ENCODE data around the gene CTNND2.

The CTNND2 gene

GRCh38 chr5:11596185-11596584 lies 308.1 kb downstream of the CTNND2 start:
- DNase-seq (ENCODE audit: low spot score): no peak

GRCh38 chr5:11595045-11595444 lies 309.2 kb downstream of the CTNND2 start:
- DNase-seq (ENCODE audit: low spot score): no peak

GRCh38 chr5:11594021-11594420 lies 310.2 kb downstream of the CTNND2 start:
- DNase-seq (ENCODE audit: low spot score): no peak

GRCh38 chr5:11590475-11590874 lies 313.8 kb downstream of the CTNND2 start:
- no peak for DNase-seq (ENCODE audit: low spot score)

- DNase-seq (ENCODE audit: low spot score): no peak
Observed at GRCh38 chr5:11588803-11589202, 315.4 kb downstream of the CTNND2 start.

- no peak for DNase-seq (ENCODE audit: low spot score)
Observed at GRCh38 chr5:11584017-11584416, 320.2 kb downstream of the CTNND2 start.

- no peak for DNase-seq (ENCODE audit: low spot score)
Observed at GRCh38 chr5:11579351-11579750, 324.9 kb downstream of the CTNND2 start.

- no peak for DNase-seq (ENCODE audit: low spot score)
Observed at GRCh38 chr5:11574787-11575186, 329.5 kb downstream of the CTNND2 start.

GRCh38 chr5:11573140-11573992 lies 330.9 kb downstream of the CTNND2 start:
- no peak for DNase-seq (ENCODE audit: low spot score)

GRCh38 chr5:11564706-11565105 lies 339.5 kb downstream of the CTNND2 start:
- no peak for DNase-seq (ENCODE audit: low spot score)

GRCh38 chr5:11563822-11564221 lies 340.4 kb downstream of the CTNND2 start:
- DNase-seq (ENCODE audit: low spot score): no peak

GRCh38 chr5:11560915-11561697 lies 343.1 kb downstream of the CTNND2 start:
- no peak for DNase-seq (ENCODE audit: low spot score)

- DNase-seq (ENCODE audit: low spot score): no peak
Observed at GRCh38 chr5:11557063-11557462, 347.2 kb downstream of the CTNND2 start.

GRCh38 chr5:11555171-11555570 lies 349.1 kb downstream of the CTNND2 start:
- no peak for DNase-seq (ENCODE audit: low spot score)

GRCh38 chr5:11547730-11548129 lies 356.5 kb downstream of the CTNND2 start:
- DNase-seq (ENCODE audit: low spot score): no peak

- no peak for DNase-seq (ENCODE audit: low spot score)
Observed at GRCh38 chr5:11547140-11547539, 357.1 kb downstream of the CTNND2 start.

GRCh38 chr5:11540112-11540511 lies 364.1 kb downstream of the CTNND2 start:
- no peak for DNase-seq (ENCODE audit: low spot score)

GRCh38 chr5:11531811-11532555 lies 372.3 kb downstream of the CTNND2 start:
- no peak for DNase-seq (ENCODE audit: low spot score)

GRCh38 chr5:11528720-11529119 lies 375.5 kb downstream of the CTNND2 start:
- DNase-seq (ENCODE audit: low spot score): no peak

- no peak for DNase-seq (ENCODE audit: low spot score)
Observed at GRCh38 chr5:11527652-11528349, 376.4 kb downstream of the CTNND2 start.

- no peak for DNase-seq (ENCODE audit: low spot score)
Observed at GRCh38 chr5:11525020-11525419, 379.2 kb downstream of the CTNND2 start.

- no peak for DNase-seq (ENCODE audit: low spot score)
Observed at GRCh38 chr5:11524188-11524587, 380.1 kb downstream of the CTNND2 start.
